PC-3 (cell line): ENCODE data around the gene KRT5.

Experiments
- EZH2 ChIP-seq: fragments of 300-600 bp; sonication (generic); IDR thresholded peaks from one replicate; pipeline ENCODE4 v1.6.1; 2017; ENCODE audit warnings: antibody characterized with exemption, mild to moderate bottlenecking, low read length; ENCODE audit not compliant: unreplicated experiment
- EZH2phosphoT487 ChIP-seq: fragments of 300-600 bp; sonication (generic); IDR thresholded peaks from 2 replicates; pipeline ENCODE4 v1.6.1; 2018; ENCODE audit warnings: mild to moderate bottlenecking, antibody characterized with exemption, low read length, borderline replicate concordance

DNA sequence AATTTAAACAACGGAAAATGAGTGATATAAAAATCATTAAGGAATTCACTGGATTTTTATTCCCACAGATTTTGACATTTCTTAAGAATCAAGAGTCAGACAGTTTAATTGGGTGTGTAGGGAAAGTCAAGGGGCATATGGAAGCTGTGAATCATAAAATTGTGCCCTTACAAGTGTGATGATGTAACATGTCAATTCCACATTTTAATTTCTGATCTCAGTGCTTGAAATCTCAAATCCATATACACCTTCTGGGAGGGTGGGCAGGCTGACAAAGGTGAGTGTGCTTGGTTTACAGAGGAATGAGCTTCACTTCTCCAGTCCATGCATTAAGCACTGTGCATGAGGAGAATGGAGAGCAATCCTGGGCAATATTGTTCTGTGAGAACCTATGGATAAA lies 26.1 kb downstream of the KRT5 start:
- TF ChIP-seq EZH2phosphoT487: no peak
- TF ChIP-seq EZH2: no peak
